Measurements from ENCODE around the gene DPEP1. TPM values are rescaled to one million over a fixed set of nuclear protein-coding genes. Genes with fewer than 3 reads are reported as not detected.

DPEP1 gene
- total RNA-seq, 1 experiment from 2014 or later = 0.49 TPM

DNA sequence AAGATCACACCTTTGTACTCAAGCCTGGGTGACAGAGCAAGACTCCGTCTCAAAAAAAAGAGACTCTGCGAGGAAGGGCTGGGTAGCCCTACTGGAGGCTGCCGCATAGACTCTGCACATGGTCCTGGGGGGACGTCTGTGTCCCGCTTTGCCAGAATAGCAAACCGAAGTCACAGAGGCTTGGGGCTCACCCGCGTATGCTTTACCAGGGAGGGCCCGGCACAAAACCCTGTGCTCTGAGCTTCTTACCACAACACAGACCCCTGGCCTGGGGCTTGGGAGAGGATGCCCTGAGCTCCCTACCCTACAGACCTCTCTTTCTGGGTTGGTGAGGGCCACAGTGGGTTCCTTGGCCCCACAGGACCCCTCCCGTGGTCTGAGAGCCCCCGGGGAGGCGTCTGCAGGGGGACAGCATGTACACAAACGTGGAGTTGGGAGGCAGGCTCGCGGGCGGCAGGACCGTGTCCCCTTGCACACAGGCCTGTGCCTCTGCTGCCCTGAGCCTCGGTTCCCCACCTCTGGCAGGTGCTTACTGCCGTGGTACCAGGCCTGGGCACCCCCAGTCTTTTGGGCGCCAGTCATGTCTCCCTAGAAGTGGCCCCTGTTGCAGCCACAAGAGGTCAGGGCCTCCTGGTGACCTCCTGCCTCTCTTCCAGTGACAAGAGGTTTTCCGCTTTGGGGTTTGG lies 24.1 kb upstream of the DPEP1 start:
- Histone ChIP-seq H3K27ac (ENCODE audit: low read depth, low read length, poor library complexity, severe bottlenecking) (no peak overlapping the region), H3K4me3 (ENCODE audit: low read depth, low read length, poor library complexity, severe bottlenecking) (no peak overlapping the region), H3K36me3 (ENCODE audit: insufficient read depth, low read length, poor library complexity, severe bottlenecking) (peaks cover 34% of the 10 kb centered on the region), H3K9me3 (ENCODE audit: low read depth, low read length, poor library complexity, severe bottlenecking) (no peaks in the 10 kb centered on the region), H3K27me3 (replicated peaks; ENCODE audit: insufficient read depth, low read depth, low read length, poor library complexity) (no peaks in the 10 kb centered on the region), H3K4me1 (ENCODE audit: insufficient read depth, low read length, poor library complexity, severe bottlenecking) (no peaks in the 10 kb centered on the region)
- DNase-seq (ENCODE audit: low spot score) = no peak
- intact Hi-C loops (cut with micrococcal nuclease; ENCODE audit: unreplicated experiment) = no loop called here
- CTCF ChIA-PET = no interaction called here
- POLR2A ChIA-PET (ENCODE audit: low non-redundant PET) = no interaction called here
- BruUV-seq (replicated peaks) = no TSS peak
- TF ChIP-seq, protein P1, sequence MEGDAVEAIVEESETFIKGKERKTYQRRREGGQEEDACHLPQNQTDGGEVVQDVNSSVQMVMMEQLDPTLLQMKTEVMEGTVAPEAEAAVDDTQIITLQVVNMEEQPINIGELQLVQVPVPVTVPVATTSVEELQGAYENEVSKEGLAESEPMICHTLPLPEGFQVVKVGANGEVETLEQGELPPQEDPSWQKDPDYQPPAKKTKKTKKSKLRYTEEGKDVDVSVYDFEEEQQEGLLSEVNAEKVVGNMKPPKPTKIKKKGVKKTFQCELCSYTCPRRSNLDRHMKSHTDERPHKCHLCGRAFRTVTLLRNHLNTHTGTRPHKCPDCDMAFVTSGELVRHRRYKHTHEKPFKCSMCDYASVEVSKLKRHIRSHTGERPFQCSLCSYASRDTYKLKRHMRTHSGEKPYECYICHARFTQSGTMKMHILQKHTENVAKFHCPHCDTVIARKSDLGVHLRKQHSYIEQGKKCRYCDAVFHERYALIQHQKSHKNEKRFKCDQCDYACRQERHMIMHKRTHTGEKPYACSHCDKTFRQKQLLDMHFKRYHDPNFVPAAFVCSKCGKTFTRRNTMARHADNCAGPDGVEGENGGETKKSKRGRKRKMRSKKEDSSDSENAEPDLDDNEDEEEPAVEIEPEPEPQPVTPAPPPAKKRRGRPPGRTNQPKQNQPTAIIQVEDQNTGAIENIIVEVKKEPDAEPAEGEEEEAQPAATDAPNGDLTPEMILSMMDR (conservative IDR thresholded peaks at IDR 0.05; ENCODE audit: low read depth, low read length) = no peak
- no peak for TF ChIP-seq EZH2 (IDR thresholded peaks at IDR 0.05; ENCODE audit: borderline replicate concordance, low read depth, low read length, poor library complexity, severe bottlenecking)

- intact Hi-C loops (cut with micrococcal nuclease; ENCODE audit: unreplicated experiment) = no loop called here
- no peaks in the 10 kb centered on the region for H3K4me1 ChIP-seq (ENCODE audit: insufficient read depth, low read length, poor library complexity, severe bottlenecking)
- no TSS peak for BruUV-seq (replicated peaks)
- H3K27ac ChIP-seq (ENCODE audit: low read depth, low read length, poor library complexity, severe bottlenecking) = no peak overlapping the region
- no peaks in the 10 kb centered on the region for H3K27me3 ChIP-seq (replicated peaks; ENCODE audit: insufficient read depth, low read depth, low read length, poor library complexity)
- DNase-seq (ENCODE audit: low spot score) = no peak
- POLR2A ChIA-PET (ENCODE audit: low non-redundant PET) = no interaction called here
- no peaks in the 10 kb centered on the region for H3K9me3 ChIP-seq (ENCODE audit: low read depth, low read length, poor library complexity, severe bottlenecking)
- no peak overlapping the region for H3K4me3 ChIP-seq (ENCODE audit: low read depth, low read length, poor library complexity, severe bottlenecking)
- CTCF ChIA-PET = no interaction called here
- peaks cover 18% of the 10 kb centered on the region for H3K36me3 ChIP-seq (ENCODE audit: insufficient read depth, low read length, poor library complexity, severe bottlenecking)
- no peak for TF ChIP-seq EZH2 (IDR thresholded peaks at IDR 0.05; ENCODE audit: borderline replicate concordance, low read depth, low read length, poor library complexity, severe bottlenecking)
- TF ChIP-seq, protein P1 (conservative IDR thresholded peaks at IDR 0.05; ENCODE audit: low read depth, low read length) = no peak
Measured at GRCh38 chr16:89593841-89594240, 19.6 kb upstream of the DPEP1 start.

- no peaks in the 10 kb centered on the region for H3K27me3 ChIP-seq (replicated peaks; ENCODE audit: insufficient read depth, low read depth, low read length, poor library complexity)
Measured at GRCh38 chr16:89595330-89596060, 17.9 kb upstream of the DPEP1 start.

More at GRCh38 chr16:89595330-89596060, 17.9 kb upstream of the DPEP1 start:
- no peak for DNase-seq (ENCODE audit: low spot score)
- no peaks in the 10 kb centered on the region for H3K4me1 ChIP-seq (ENCODE audit: insufficient read depth, low read length, poor library complexity, severe bottlenecking)
- ChIA-PET CTCF (no interaction called here), POLR2A (ENCODE audit: low non-redundant PET) (no interaction called here)
- no peaks in the 10 kb centered on the region for H3K9me3 ChIP-seq (ENCODE audit: low read depth, low read length, poor library complexity, severe bottlenecking)
- TF ChIP-seq, protein P1 (conservative IDR thresholded peaks at IDR 0.05; ENCODE audit: low read depth, low read length) = no peak
- TF ChIP-seq EZH2 (IDR thresholded peaks at IDR 0.05; ENCODE audit: borderline replicate concordance, low read depth, low read length, poor library complexity, severe bottlenecking) = no peak
- intact Hi-C loops (cut with micrococcal nuclease; ENCODE audit: unreplicated experiment) = no loop called here
- no TSS peak for BruUV-seq (replicated peaks)
- H3K27ac ChIP-seq (ENCODE audit: low read depth, low read length, poor library complexity, severe bottlenecking) = no peak overlapping the region
- H3K36me3 ChIP-seq (ENCODE audit: insufficient read depth, low read length, poor library complexity, severe bottlenecking) = peaks cover 14% of the 10 kb centered on the region
- no peak overlapping the region for H3K4me3 ChIP-seq (ENCODE audit: low read depth, low read length, poor library complexity, severe bottlenecking)
